Measurements from ENCODE around the gene SIL1. TPM values are rescaled to one million over a fixed set of nuclear protein-coding genes. Genes with fewer than 3 reads are reported as not detected.

The SIL1 gene
- total and polyA plus RNA-seq, 2 donors (not counting 3 experiments of a cell fraction or from before 2014, with no cell fraction given): 47.6 to 67.2 TPM

- no peaks in the 10 kb centered on the region for H3K36me3 ChIP-seq (ENCODE audit: control insufficient read depth in 2 of 2, extremely low read depth in 1 of 2, insufficient read depth in 2 of 2, low read length in 2 of 2)
- H4K20me1 ChIP-seq (replicated peaks; ENCODE audit: control insufficient read depth, extremely low read depth, insufficient read depth, low read length): no peaks in the 10 kb centered on the region
- H3K27ac ChIP-seq (ENCODE audit: insufficient read depth, low read depth, low read length): no peak overlapping the region
- no TSS peak for BruUV-seq (replicated peaks)
- no peak overlapping the region for H3K9ac ChIP-seq (replicated peaks; ENCODE audit: extremely low read depth, insufficient read depth, low read length)
- H3K4me3 ChIP-seq (replicated peaks in 1 of 3; ENCODE audit: insufficient read depth in 1 of 3, low read depth in 1 of 3, low read length in 3 of 3): no peak overlapping the region
- no peaks in the 10 kb centered on the region for H3K9me1 ChIP-seq (replicated peaks; ENCODE audit: control insufficient read depth, extremely low read depth, insufficient read depth, low read length)
- peaks cover 5 to 27% of the 10 kb centered on the region in 2 experiments for H3K27me3 ChIP-seq (ENCODE audit: control insufficient read depth in 2 of 2, insufficient read depth in 2 of 2, low read length in 2 of 2)
- no peaks in the 10 kb centered on the region for H3K4me1 ChIP-seq (ENCODE audit: control insufficient read depth, extremely low read depth, insufficient read depth, low read length)
- no peaks in the 10 kb centered on the region for H3K79me2 ChIP-seq (ENCODE audit: control insufficient read depth, insufficient read depth, low read length)
- H2AFZ ChIP-seq (ENCODE audit: low read depth, low read length): no peak overlapping the region
- no peak for TF ChIP-seq EZH2 (IDR thresholded peaks at IDR 0.05; ENCODE audit: borderline replicate concordance, low read depth, low read length, severe bottlenecking)
- TF ChIP-seq FOS (IDR thresholded peaks at IDR 0.05; ENCODE audit: borderline replicate concordance, insufficient read depth, low read length): no peak
- TF ChIP-seq MAX (IDR thresholded peaks at IDR 0.05; ENCODE audit: insufficient read depth, insufficient read length): no peak
- TF ChIP-seq CTCF (IDR thresholded peaks at IDR 0.05; ENCODE audit: extremely low read depth in 1 of 2, insufficient read depth in 1 of 2, low read depth in 1 of 2, low read length in 2 of 2): no peak
- no peak for TF ChIP-seq POLR2A (IDR thresholded peaks at IDR 0.05; ENCODE audit: low read depth, low read length)
- TF ChIP-seq JUN (IDR thresholded peaks at IDR 0.05; ENCODE audit: borderline replicate concordance, insufficient read depth, insufficient read length, low read depth): no peak
- TF ChIP-seq POLR2AphosphoS5 (IDR thresholded peaks at IDR 0.05; ENCODE audit: insufficient read depth, low read depth, low read length): no peak
- dilution Hi-C loops (cut with MboI; ENCODE audit: extremely low pct_ligation_motif_present, low sequenced_read_pairs): no loop called here
- POLR2A ChIA-PET: interaction anchor here (0.7 kb wide), 1 partner anchor 346 kb away, joined by 4 read pairs; no protein-coding TSS in a partner anchor
- H3K9me3 ChIP-seq (replicated peaks; ENCODE audit: control insufficient read depth, insufficient read depth, low read length): no peaks in the 10 kb centered on the region
- CTCF ChIA-PET: interaction anchor here (1.2 to 1.4 kb wide), 2 partner anchors 20 to 254 kb away, joined by 3 to 4 read pairs; no protein-coding TSS in a partner anchor
- H3K4me2 ChIP-seq (ENCODE audit: insufficient read depth, low read length): no peak overlapping the region
- FAIRE-seq (no peak), DNase-seq (ENCODE audit: low read depth, low spot score) (no peak)
- intact Hi-C loops (cut with micrococcal nuclease): no loop called here
These were observed 9.3 kb upstream of the SIL1 start for GRCh38 chr5:139207297-139208000.
